DND-41 (cell line): ENCODE measurements around the gene DCP1B.

ENCODE experiments used
- EZH2 ChIP-seq: IDR thresholded peaks from 3 replicates; pipeline ENCODE4 v1.6.1; 2012; ENCODE audit warnings: borderline replicate concordance, low read depth, mild to moderate bottlenecking, moderate library complexity, low read length, inconsistent platforms; ENCODE audit not compliant: severe bottlenecking
- TF ChIP-seq, protein P1 (sequence below): IDR thresholded peaks from 2 replicates; pipeline ENCODE4 v1.5.1; 2012; ENCODE audit warnings: borderline replicate concordance, low read length, moderate library complexity, mild to moderate bottlenecking; ENCODE audit not compliant: poor library complexity, severe bottlenecking; ENCODE audit errors: extremely low read depth

DNA sequence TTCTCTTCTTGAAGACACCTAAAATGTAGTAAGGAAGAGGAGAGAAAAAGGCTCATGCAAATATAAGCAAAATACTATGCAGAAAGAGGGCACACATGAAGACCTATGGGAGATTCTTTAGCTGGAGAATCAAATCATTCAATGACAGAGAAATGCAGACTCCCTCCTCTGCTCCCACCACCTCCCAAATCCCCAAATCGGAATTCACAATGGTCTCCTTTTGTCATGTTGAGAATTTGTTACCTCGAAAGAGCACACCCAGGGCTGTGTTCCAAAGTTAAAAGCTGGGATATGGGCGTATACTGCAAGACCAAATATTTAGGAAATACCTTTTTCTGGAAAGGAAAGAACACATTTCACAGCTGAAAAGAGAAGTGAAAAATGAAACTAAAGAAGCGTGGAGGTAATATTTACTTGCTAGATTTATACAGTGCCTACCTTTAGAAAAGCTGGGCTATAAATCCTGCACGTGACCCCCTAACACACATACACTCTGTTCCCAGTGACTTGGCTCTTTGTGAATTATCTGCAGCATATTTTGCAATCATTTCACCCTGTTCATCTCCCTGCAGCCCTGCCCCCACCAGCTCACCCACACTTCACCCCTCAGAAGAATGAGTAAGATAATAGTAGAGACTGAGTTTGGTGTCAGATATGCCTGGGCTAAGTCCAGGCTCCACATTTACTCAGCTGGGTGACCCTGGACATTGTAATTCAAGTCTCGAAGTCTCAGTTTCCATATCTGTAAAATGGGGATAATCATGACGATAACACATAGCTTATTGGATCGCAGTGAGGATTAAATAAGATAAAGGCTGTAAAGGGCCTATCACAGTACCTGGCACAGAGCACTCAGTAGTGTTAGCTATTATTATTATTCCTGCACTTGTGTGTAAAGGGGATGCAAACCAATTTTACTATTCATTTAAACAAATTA lies 45.6 kb upstream of the DCP1B start:
- TF ChIP-seq EZH2: no peak
- TF ChIP-seq, protein P1, sequence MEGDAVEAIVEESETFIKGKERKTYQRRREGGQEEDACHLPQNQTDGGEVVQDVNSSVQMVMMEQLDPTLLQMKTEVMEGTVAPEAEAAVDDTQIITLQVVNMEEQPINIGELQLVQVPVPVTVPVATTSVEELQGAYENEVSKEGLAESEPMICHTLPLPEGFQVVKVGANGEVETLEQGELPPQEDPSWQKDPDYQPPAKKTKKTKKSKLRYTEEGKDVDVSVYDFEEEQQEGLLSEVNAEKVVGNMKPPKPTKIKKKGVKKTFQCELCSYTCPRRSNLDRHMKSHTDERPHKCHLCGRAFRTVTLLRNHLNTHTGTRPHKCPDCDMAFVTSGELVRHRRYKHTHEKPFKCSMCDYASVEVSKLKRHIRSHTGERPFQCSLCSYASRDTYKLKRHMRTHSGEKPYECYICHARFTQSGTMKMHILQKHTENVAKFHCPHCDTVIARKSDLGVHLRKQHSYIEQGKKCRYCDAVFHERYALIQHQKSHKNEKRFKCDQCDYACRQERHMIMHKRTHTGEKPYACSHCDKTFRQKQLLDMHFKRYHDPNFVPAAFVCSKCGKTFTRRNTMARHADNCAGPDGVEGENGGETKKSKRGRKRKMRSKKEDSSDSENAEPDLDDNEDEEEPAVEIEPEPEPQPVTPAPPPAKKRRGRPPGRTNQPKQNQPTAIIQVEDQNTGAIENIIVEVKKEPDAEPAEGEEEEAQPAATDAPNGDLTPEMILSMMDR: no peak
